GM18526 (cell line): ENCODE results near the gene TAF3.

Experiments
- POLR2A ChIP-seq: IDR thresholded peaks from 3 replicates; pipeline ENCODE4 v1.6.1; 2011; ENCODE audit not compliant: insufficient read length; ENCODE audit errors: extremely low read depth

TAF3 gene

DNA sequence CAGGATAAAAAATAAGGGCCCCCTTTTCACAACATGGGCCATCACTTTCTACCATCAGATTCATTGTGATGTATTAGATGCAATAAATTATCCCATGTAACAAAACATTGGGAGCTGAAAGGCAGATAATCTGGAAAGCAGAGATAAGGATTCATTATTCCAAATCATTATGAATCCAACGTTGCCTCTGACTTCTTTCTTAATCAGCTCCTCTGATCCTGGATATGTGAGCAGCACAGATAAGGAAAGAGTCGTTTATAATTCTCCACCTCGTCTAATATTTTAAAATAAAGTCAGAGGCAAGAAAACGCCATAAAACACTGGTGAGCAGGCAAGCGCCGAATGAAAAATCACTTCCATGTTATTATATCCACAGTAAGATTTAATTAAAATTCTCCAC lies 222.3 kb downstream of the TAF3 start:
- TF ChIP-seq POLR2A, result no peak

DNA sequence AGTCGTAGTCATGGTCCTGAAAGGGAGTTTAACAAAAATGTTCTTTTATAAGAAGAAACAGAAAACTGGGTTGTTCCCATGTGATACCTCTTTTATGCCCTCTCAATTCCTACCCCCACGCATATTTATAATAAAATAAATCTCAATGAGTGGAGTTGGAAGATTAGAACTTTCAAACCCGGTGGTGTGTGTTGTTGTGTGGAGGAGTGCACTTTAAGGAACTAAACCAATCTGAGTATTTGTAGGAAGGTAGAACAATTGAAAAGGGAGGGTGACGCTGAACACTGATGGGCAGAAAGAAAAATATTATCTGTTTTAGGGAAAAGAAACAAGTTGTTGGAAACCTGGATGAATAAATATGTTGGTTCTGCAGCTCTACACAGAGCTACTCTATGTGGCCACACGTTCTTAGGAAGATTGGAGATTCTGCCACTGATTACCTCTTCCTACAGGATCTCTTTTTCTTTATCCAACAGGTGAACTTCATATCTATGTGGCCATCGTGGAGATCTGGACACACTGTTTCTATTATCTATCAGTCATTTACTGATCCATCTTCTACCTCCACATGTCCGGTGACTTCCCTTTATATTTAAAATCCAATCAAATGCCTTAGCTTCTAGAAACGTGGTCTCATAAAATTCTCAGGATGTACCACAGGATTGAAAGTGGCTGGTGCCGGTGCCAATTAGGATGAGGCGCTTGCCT lies 223.1 kb downstream of the TAF3 start:
- no peak for TF ChIP-seq POLR2A

DNA sequence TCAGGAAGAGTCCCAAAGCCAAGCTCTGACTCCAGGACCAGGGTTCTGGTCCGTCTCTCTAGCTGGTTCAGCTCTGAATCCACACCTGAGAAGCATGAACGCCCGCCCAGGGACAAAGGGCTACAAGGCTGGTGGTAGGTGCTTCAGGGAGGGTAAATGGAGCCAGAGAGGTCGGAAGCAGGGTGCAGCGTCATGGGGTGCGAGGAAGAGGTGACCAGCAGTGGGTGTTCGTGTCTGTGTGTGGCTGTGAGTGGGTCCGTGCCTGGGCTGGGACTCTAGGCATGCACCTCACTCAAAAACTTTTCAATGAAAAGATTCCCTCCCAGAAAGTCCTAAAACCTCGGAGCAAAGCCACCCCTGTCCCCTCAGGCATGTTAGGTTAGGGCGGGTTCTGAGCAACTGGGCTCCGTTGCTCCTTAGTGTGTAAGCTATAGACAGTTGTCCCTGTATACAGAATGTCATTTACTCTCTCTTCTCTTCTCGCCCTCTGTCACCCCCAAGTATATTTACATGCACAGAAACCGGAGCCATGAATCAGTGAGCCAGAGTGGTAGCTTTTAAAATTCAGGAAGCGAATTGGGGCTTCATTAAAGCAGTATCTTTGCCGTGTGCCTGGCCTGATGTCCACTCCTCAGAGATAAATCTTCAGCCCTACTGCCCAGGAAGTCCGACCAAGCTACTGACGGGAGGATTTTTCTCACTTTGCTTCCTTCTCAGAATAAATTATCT lies 223.9 kb downstream of the TAF3 start:
- no peak for TF ChIP-seq POLR2A

DNA sequence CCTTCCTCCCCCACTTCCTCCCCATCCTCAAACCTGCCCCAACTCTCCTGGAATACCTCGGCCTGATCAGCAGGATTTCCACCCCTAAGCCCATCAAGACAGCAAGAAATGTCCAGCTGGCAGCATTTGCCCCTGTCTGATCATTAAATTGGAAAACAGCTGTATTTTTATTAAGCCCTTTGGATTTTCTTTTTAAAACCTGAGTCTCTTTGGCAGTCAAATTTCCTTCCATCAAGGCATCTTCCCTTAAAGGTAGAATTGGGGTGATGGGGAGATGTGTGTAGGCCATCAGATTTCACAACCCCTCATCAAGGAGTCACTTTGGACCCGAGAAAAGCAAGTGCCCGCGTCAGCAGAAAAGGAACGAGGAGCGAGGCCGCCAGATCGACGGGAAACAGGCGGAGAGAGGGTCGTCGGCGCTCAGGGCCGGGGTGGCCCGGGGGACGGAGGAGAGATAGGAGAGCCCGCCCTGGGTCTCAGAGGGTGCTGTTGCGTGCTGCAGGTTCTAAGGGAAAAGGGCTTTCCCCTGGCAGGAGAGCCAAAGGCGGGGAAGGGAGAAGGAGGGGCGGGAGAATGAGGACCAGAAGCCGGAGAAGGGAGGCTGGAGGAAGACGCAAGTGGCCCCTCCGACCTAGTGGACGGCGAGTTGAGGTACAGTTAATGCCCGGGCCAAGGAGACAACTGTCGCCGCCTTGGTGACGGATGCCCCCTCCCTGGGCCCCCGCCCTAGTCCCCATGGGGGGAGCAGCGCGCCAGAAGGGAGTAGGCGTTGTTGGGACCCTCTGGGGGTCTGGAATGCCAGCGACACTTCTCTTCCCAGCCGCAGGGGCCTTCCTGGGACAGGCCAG lies 224.6 kb downstream of the TAF3 start:
- TF ChIP-seq POLR2A, result no peak

DNA sequence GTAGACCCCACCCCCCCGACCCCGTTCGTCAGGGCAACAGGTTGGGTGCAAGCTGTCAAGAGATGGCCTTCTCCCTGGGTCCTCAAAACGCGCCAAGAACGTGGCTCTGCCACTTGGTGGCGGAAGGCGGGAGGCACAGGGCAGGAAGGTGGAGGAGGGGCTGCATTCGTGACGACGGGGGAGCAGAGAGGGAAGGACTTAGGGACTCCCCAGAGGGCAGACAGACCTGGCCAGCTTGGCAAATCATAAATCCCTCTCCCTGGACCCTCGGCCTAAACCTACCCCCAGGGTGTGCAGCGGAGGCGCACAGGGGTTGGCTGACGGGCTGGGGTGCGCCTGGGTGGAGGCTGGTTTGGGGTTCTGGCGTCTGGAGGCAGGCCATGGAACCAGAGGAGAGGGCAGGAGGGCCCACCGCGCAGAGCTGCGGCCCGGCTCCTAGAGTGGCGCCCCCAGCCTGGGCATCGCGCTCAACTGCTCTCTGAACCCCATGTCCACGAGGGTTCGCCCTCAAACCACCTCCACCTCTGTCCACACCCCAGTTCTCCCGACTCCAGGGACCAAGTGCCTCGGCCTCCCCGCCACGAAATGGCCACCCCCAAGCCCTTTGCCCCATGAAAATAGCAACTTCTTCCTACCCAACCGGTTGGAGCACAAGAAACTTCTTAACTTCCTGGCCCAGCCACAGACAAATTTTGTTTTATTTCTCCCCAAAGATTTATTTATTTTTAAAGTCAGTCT lies 225.4 kb downstream of the TAF3 start:
- TF ChIP-seq POLR2A, result no peak

DNA sequence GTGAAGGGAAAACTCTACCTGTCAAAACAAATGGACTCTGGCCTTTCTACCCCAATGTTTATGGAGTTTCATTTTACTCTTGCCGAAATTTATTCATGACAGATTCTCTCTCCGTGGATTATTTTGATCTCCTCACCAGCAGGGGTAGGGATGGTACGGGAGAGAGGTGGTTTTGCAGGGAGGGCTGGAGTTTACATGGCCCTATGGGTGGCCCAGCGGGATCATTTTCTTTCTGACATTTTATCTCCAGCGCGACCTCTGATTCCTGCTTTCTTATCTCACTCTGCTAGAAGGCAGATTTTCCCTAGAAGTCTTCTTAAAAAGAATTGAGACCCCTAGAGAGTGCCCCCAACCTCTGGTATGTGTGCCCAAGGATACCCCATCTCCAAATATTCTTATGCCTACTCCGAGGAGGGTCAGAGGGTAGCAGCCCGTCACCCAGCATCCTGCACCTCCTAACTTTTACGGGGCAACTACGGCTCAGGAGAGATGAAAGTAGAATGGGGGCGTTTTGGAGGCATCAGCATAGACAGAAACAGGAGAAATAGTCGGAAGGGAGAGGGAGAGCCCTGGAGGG lies 226.1 kb downstream of the TAF3 start:
- no peak for TF ChIP-seq POLR2A

DNA sequence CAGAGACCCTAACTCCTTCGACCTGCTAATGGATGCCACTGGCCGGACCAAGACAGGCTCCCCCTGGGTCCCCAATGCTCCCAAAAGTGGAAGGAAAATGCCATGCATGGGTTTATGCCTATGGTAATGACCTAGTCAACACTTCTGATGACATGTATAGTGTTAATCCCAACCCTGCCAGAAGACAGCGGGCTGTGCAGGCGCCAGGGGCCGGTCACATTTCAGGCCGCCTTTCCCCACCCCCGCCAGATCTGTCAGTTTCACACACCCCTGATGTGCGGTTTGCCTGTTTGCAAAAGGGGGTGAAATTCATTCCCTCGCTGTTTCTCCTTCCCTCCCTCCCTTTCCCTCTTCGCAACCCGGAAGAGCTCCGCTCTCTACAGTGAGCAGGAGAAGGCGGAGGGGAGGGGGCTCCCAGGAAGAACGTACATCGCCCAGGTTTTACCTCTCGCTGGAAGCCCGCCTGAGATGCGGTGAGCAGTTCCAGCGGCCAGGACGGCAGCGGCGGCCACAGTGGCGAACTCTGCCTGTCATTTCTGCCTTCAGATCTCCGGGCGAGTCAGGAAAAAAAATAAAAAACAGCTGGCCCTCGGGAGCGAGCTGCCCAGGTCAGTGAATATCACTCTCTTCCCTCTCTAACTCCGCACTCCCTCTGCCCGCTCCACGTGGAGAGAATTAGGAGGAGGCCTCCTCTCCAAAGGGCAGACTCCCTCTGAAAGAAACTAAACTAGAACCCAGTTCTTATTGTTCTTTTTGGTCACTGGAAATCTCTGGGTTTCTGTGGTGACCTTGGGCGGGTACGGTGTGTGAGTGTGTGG lies 226.8 kb downstream of the TAF3 start:
- no peak for TF ChIP-seq POLR2A

DNA sequence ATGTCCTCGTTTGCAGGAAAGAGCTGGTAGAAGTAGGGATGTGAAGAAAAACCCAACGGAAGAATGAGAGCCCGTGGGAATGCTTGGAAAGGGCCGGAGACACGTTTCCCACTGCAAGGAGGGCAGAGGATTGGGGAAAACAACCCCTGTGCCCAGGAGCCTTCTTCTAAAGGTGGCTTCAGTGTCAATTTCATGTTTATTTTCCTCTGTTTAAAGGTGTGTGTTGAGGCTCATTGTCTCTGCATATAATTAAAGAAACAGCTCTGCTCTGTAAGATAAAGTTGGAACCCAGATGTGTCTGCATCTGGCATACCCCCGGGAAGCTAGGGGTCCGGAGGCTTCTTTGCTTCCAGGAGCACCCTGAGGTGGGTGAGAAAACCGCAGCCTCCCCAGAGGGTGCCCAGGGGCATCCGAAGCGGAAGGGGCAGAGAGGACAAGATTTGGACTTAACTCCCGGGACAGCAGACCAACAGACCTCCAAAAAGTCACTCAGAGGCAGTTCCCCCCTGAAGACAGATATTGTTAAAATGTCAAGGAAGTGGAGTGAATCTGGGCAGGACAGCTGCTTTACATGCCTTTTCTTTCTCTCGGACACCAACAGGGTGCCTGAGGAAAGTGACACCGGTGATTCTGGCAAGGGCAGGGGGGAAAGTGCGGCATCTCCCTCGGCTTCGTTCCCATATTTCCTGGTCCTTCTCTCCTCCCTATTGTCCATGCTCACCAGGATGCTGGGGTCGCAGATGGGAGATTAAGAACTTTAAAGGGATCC lies 227.6 kb downstream of the TAF3 start:
- TF ChIP-seq POLR2A, result no peak

DNA sequence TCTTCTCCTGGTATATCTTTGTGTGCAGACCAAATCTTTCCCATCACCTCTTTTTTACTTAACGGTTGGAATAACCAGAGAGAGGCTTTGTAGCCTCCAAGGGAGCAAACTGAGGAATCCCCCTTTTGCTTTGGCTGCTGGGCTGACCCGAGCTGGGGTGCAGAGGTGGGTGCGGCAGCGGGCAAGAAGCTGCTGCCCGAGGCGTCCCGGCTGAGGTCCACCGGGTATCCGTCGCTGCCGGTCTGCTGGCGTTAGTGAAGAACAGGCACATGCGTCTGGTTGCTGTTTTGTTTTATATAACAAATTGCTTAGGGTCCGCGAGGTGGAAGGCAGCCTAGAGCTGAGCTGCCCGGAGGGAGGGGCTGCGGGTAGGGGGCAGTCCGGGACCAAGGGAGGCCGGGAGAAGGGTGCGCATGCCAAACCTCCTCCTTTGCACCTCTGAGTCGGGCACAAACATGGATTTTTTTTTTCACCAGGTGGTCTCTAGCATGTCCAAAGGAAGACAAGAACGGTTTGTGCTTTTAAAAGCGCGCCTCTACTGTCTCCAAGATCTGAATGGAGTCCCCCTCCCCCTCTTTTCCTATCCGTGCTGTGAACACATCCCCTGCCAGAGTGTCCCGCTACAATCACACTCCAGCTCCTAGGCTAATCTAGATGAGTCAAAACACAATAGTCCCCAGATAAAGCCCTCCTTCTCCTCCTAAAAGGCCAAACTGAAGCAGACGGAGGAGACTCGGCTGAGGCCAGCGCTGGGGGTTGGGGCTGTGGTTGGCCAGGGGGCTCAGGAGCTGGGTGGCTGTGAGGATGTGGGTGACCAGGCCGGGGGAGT lies 229.4 kb downstream of the TAF3 start:
- TF ChIP-seq POLR2A, result no peak

DNA sequence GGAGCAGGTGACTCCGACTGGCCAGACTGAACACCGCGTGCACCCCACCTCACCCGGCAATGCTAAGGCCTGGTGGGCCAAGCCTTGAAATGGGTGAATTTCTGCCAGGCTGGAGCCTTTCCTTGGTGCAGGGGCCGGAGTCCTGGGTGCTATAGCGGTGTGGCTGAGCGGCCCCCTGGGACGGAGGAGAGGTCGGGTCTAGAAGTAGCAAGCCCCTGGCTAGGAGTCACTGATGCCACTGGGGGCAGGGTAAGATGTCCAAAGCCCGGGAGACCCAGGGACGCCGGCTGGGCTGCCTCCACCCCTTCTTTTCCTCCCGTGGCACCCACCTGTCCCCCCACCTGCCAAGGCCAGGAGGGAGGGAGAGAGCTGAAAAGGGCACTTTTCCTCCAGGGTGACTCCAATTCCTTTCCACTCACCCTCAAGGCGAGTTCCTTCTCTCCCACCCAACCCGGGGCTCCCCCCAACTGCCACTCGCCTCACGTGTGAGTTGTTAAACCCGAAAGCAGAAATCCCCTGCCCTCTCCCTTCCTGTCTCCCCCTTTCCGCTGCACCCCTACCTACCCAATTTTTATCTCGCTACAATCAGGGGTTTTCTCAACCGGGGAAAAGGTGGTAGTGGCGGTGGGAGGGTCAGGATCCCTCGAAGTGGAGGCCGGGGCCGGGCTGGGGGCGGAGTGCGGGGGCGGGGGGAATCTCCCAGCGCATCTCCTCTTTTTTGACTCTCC lies 230.1 kb downstream of the TAF3 start:
- TF ChIP-seq POLR2A, result no peak

DNA sequence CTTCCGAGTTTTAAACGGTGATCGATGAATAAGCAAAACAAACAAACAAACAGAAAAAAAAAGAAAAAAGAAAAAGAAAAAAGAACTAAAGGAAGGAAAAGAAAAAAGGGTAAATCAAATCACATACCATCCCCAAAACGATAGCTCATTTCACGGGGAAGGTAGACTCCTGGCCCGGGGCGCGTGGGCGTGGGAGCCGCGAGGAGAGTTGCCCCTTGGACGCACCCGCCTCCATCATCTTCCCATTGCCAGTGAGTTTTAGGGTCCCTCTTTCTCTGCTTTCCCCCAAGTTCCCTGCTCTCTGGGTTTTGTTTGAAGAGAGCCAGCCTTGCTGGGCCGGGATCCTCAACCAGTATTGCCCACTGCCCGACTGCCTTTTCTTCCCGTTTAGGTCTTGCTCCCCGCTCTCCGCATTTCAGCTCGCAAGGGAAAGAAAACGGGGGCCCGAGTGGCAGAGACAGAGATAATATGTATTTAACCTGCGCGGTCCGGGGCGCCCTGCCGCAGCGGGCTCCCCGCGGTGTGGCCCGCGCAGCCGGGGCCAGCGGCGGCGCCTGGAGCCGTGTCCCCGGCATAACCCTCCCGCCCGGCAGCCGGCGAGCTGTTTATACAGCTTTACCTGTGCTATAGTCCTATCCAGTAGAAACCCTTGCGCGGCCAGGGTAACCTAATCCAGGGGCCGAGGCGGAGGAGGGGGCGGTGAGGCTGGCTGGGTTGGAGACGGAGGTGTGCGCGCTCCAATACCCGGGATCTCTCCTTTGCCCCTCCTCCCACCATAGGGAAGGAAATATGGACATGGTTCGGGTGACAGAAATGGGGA lies 230.9 kb downstream of the TAF3 start:
- no peak for TF ChIP-seq POLR2A
